Colonic mucosa (tissue), 4 donors: Measurements from ENCODE around the gene SHB. TPM values are rescaled to one million over a fixed set of nuclear protein-coding genes. Genes with fewer than 3 reads are reported as not detected.

ENCODE experiments used
- DNase-seq: peaks from one replicate; pipeline ENCODE4 v3.0.0-alpha.2; 2020
- H3K27ac ChIP-seq: fragments of 200-600 bp; one replicate; pipeline ENCODE4 v1.8.0; 2021
- H3K27me3 ChIP-seq: fragments of 200-600 bp; one replicate; pipeline ENCODE4 v1.8.0; 2021
- H3K36me3 ChIP-seq: fragments of 200-600 bp; one replicate; pipeline ENCODE4 v1.8.0; 2021
- H3K4me1 ChIP-seq: fragments of 200-600 bp; one replicate; pipeline ENCODE4 v1.8.0; 2021; ENCODE audit warnings: mild to moderate bottlenecking
- H3K4me3 ChIP-seq: fragments of 200-600 bp; one replicate; pipeline ENCODE4 v1.8.0; 2021
- H3K9ac ChIP-seq, 2 donors: one replicate each; pipeline ENCODE4 v1.7.0; 2013; ENCODE audit warnings: control low read depth in 2 of 2, low read depth in 2 of 2, low read length in 2 of 2
- H3K9me3 ChIP-seq: fragments of 200-600 bp; one replicate; pipeline ENCODE4 v1.8.0; 2021
- CTCF ChIP-seq: fragments of 200-600 bp; IDR thresholded peaks from one replicate; pipeline ENCODE4 v1.8.0; 2022; ENCODE audit warnings: antibody characterized with exemption, mild to moderate bottlenecking
- intact Hi-C: fragments of 100-400 bp; cut with DNase I; formaldehyde crosslinking; loops from one replicate; pipeline ENCODE4 v1.14.1; 2022
- total RNA-seq, 2 donors: library from RNA; stranded (reverse); fragmentation: NEBNext Ultra II Directional in 1 of 2; extraction: Animal tissue kit (Norgen Biotek cat#: 25700) in 1 of 2; gene quantifications; one replicate each; pipeline ENCODE4 v1.2.1, GENCODE V29; 2021
- donor health status: healthy.
- donor health status: DM: no; HTN: no; CAD: no.
- donor health status: DM: no; HTN: no; CAD: no.

The SHB gene
- total RNA-seq, 2 donors from 2014 or later, result 17.4 to 24.0 TPM

- Histone ChIP-seq H3K9ac (no peak overlapping the region), H3K4me3 (no peak overlapping the region), H3K27me3 (no peaks in the 10 kb centered on the region), H3K36me3 (no peaks in the 10 kb centered on the region), H3K4me1 (peaks cover 8% of the 10 kb centered on the region), H3K27ac (no peak overlapping the region), H3K9me3 (no peaks in the 10 kb centered on the region)
- intact Hi-C loops, result no loop called here
- no peak for TF ChIP-seq CTCF
- DNase-seq, result no peak
These were observed 107.7 kb downstream of the SHB start for GRCh38 chr9:37961351-37961750.

- no peak for TF ChIP-seq CTCF
- intact Hi-C loops, result no loop called here
- Histone ChIP-seq H3K4me3 (no peak overlapping the region), H3K9me3 (no peaks in the 10 kb centered on the region), H3K27me3 (no peaks in the 10 kb centered on the region), H3K36me3 (no peaks in the 10 kb centered on the region), H3K9ac (no peak overlapping the region), H3K27ac (no peak overlapping the region), H3K4me1 (peaks cover 6% of the 10 kb centered on the region)
- no peak for DNase-seq
These were observed 108.4 kb downstream of the SHB start for GRCh38 chr9:37960631-37961030.

- no peaks in the 10 kb centered on the region for H3K9me3 ChIP-seq
- intact Hi-C loops, result no loop called here
- no peak overlapping the region for H3K9ac ChIP-seq
- no peaks in the 10 kb centered on the region for H3K27me3 ChIP-seq
- no peak overlapping the region for H3K27ac ChIP-seq
- no peak for TF ChIP-seq CTCF
- H3K36me3 ChIP-seq, result no peaks in the 10 kb centered on the region
- no peak for DNase-seq
- peaks cover 3% of the 10 kb centered on the region for H3K4me1 ChIP-seq
- H3K4me3 ChIP-seq, result no peak overlapping the region
These were observed 109.1 kb downstream of the SHB start for GRCh38 chr9:37959976-37960375.

GRCh38 chr9:37958154-37958553 lies 110.9 kb downstream of the SHB start:
- Histone ChIP-seq H3K9ac (no peak overlapping the region), H3K27ac (no peak overlapping the region), H3K36me3 (no peaks in the 10 kb centered on the region), H3K27me3 (no peaks in the 10 kb centered on the region), H3K4me1 (no peaks in the 10 kb centered on the region), H3K4me3 (no peak overlapping the region), H3K9me3 (no peaks in the 10 kb centered on the region)
- TF ChIP-seq CTCF, result no peak
- intact Hi-C loops, result no loop called here
- DNase-seq, result no peak

GRCh38 chr9:37957664-37957953 lies 111.4 kb downstream of the SHB start:
- Histone ChIP-seq H3K4me1 (no peaks in the 10 kb centered on the region), H3K9ac (no peak overlapping the region), H3K9me3 (no peaks in the 10 kb centered on the region), H3K4me3 (no peak overlapping the region), H3K27me3 (no peaks in the 10 kb centered on the region), H3K36me3 (no peaks in the 10 kb centered on the region), H3K27ac (no peak overlapping the region)
- intact Hi-C loops, result no loop called here
- DNase-seq, result no peak
- no peak for TF ChIP-seq CTCF
